HEK293T (cell line): ENCODE measurements around the gene COMMD1.
A peak's percentile ranks its signal among the peaks of the same experiment; 100 is the strongest.
"Not testable (repeated sequence)": the region's sequence is repeated elsewhere in the genome, so short reads cannot be mapped to it uniquely, and the experiment has no call there.

Experiments
- CTCF ChIA-PET: fragments of 350-600 bp; formaldehyde crosslinking; extraction: SDS; loops from one replicate; lab custom pipeline; 2021; ENCODE audit warnings: antibody characterized with exemption, inconsistent platforms; lab: Yijun Ruan, JAX
- POLR2A ChIA-PET: fragments of 350-600 bp; formaldehyde crosslinking; extraction: SDS; loops from one replicate; lab custom pipeline; 2020; ENCODE audit warnings: antibody characterized with exemption, inconsistent platforms; lab: Yijun Ruan, JAX
- DNase-seq: peaks from one replicate; pipeline ENCODE4 v3.0.0; 2012; ENCODE audit warnings: mixed read lengths; ENCODE audit errors: extremely low spot score
- ARNT ChIP-seq: fragments of 450-650 bp; IDR thresholded peaks from 2 replicates; pipeline ENCODE4 v1.6.1; 2017; ENCODE audit warnings: mild to moderate bottlenecking
- BHLHE40 ChIP-seq: fragments of 450-650 bp; IDR thresholded peaks from 2 replicates; pipeline ENCODE4 v1.6.1; 2016; ENCODE audit warnings: mild to moderate bottlenecking, moderate library complexity, borderline replicate concordance
- CTBP1 ChIP-seq: fragments of 450-650 bp; IDR thresholded peaks from 2 replicates; pipeline ENCODE4 v1.6.1; 2016; ENCODE audit warnings: borderline replicate concordance
- ELF4 ChIP-seq: fragments of 450-650 bp; IDR thresholded peaks from 2 replicates; pipeline ENCODE4 v1.6.1; 2017; ENCODE audit warnings: antibody characterized with exemption
- FOXA1 ChIP-seq: fragments of 450-650 bp; IDR thresholded peaks from 2 replicates; pipeline ENCODE4 v1.6.1; 2016; ENCODE audit warnings: mild to moderate bottlenecking
- FOXK2 ChIP-seq: fragments of 450-650 bp; IDR thresholded peaks from 2 replicates; pipeline ENCODE4 v1.6.1; 2016; ENCODE audit warnings: mild to moderate bottlenecking
- FOXM1 ChIP-seq: fragments of 450-650 bp; IDR thresholded peaks from 2 replicates; pipeline ENCODE4 v1.6.1; 2017; ENCODE audit warnings: mild to moderate bottlenecking, borderline replicate concordance
- HDGF ChIP-seq: fragments of 450-650 bp; IDR thresholded peaks from 2 replicates; pipeline ENCODE4 v1.6.1; 2017; ENCODE audit warnings: antibody characterized with exemption, borderline replicate concordance
- L3MBTL2 ChIP-seq: fragments of 450-650 bp; conservative IDR thresholded peaks from 2 replicates; pipeline ENCODE4 v1.6.1; 2016; ENCODE audit warnings: mild to moderate bottlenecking
- LEF1 ChIP-seq: fragments of 450-650 bp; IDR thresholded peaks from 2 replicates; pipeline ENCODE4 v1.6.1; 2017; ENCODE audit warnings: mild to moderate bottlenecking, borderline replicate concordance
- NFRKB ChIP-seq: fragments of 450-650 bp; IDR thresholded peaks from 2 replicates; pipeline ENCODE4 v1.6.1; 2016; ENCODE audit warnings: mild to moderate bottlenecking, moderate library complexity
- PKNOX1 ChIP-seq: fragments of 450-650 bp; IDR thresholded peaks from 2 replicates; pipeline ENCODE4 v1.6.1; 2016
- SP1 ChIP-seq: fragments of 450-650 bp; IDR thresholded peaks from 2 replicates; pipeline ENCODE4 v1.6.1; 2017
- SUZ12 ChIP-seq: fragments of 450-650 bp; IDR thresholded peaks from 2 replicates; pipeline ENCODE4 v1.6.1; 2016; ENCODE audit warnings: mild to moderate bottlenecking
- TARDBP ChIP-seq: fragments of 450-650 bp; IDR thresholded peaks from 2 replicates; pipeline ENCODE4 v1.6.1; 2016
- ZNF384 ChIP-seq: fragments of 450-650 bp; IDR thresholded peaks from 2 replicates; pipeline ENCODE4 v1.6.1; 2016

The COMMD1 gene

GRCh38 chr2:61949458-61949713 lies 43.9 kb downstream of the COMMD1 start:
- no peak for DNase-seq
- ChIA-PET CTCF (no interaction called here), POLR2A (interaction anchor here (0.8 kb wide), 1 partner anchor 12 kb away, joined by 3 read pairs; no protein-coding TSS in a partner anchor)
- TF ChIP-seq LEF1 (no peak), NFRKB (no peak), L3MBTL2 (no peak), FOXA1 (no peak), ZNF384 (no peak), CTBP1 (no peak), PKNOX1 (no peak), FOXM1 (no peak), HDGF (no peak), SP1 (no peak), BHLHE40 (no peak), TARDBP (no peak), ARNT (no peak), ELF4 (no peak), SUZ12 (no peak), FOXK2 (no peak)

- DNase-seq = no peak
- POLR2A ChIA-PET = interaction anchor here (0.8 kb wide), 1 partner anchor 13 kb away, joined by 3 read pairs; no protein-coding TSS in a partner anchor
Measured at GRCh38 chr2:61949714-61950560, 44.5 kb downstream of the COMMD1 start.

GRCh38 chr2:61950571-61951315 lies 45.3 kb downstream of the COMMD1 start:
- no peak for DNase-seq
- ChIA-PET POLR2A (no interaction called here), CTCF (no interaction called here)
- TF ChIP-seq L3MBTL2 (no peak), ARNT (no peak)

More at GRCh38 chr2:61949714-61950560, 44.5 kb downstream of the COMMD1 start:
- CTCF ChIA-PET = no interaction called here
- TF ChIP-seq HDGF (no peak), PKNOX1 (peak; percentile 36; the same call in 1 of the 2 replicates)

- POLR2A ChIA-PET = no interaction called here
- TF ChIP-seq L3MBTL2 (no peak), ZNF384 (no peak), SP1 (no peak), TARDBP (no peak), FOXM1 (no peak), ELF4 (no peak), SUZ12 (no peak), ARNT (no peak), FOXK2 (no peak), FOXA1 (no peak), NFRKB (no peak), PKNOX1 (no peak), CTBP1 (no peak), HDGF (no peak), BHLHE40 (no peak), LEF1 (no peak)
- CTCF ChIA-PET = no interaction called here
- no peak for DNase-seq
Measured at GRCh38 chr2:61951881-61952280, 46.4 kb downstream of the COMMD1 start.

GRCh38 chr2:61952288-61952687 lies 46.8 kb downstream of the COMMD1 start:
- ChIA-PET CTCF (no interaction called here), POLR2A (no interaction called here)
- no peak for DNase-seq
- TF ChIP-seq NFRKB (no peak), FOXM1 (no peak), L3MBTL2 (no peak), ELF4 (no peak), SUZ12 (no peak), BHLHE40 (no peak), TARDBP (no peak), FOXA1 (no peak), ARNT (no peak), FOXK2 (no peak), LEF1 (no peak), SP1 (no peak)

- DNase-seq, POLR2A ChIA-PET: not testable (repeated sequence)
- CTCF ChIA-PET = interaction anchor here (0.6 kb wide), 1 partner anchor 25 kb away, joined by 4 read pairs; no protein-coding TSS in a partner anchor
Measured at GRCh38 chr2:61954856-61955255, 49.4 kb downstream of the COMMD1 start.
